PC-3 (cell line): Measurements from ENCODE around the gene GRIA1.

Source experiments
- EZH2 ChIP-seq: fragments of 300-600 bp; sonication (generic); IDR thresholded peaks from one replicate; pipeline ENCODE4 v1.6.1; 2017; ENCODE audit warnings: antibody characterized with exemption, mild to moderate bottlenecking, low read length; ENCODE audit not compliant: unreplicated experiment
- TF ChIP-seq, protein P1 (sequence below): fragments of 300-600 bp; sonication (generic); conservative IDR thresholded peaks from 2 replicates; pipeline ENCODE4 v1.5.1; 2017; ENCODE audit warnings: antibody characterized with exemption, low read depth, mild to moderate bottlenecking, low read length

DNA sequence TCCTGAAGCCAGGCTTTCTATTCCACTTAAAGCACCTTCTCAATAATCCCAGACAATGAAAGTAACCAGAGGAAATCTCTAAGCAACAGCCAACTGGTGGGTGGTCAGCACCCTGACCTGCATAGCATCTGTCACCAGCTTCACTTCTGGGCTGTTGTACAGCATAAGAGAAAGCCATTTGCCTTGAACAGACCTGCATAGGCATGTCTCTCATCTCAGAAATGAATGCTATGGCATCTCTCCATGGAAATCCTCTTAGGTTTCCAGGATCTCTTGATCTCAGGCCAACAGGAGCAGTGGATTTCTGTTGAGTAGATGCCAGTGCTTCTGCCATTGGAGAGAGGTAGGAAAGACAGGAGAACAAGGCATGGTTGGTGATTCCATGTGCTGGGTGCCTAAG lies 213.6 kb downstream of the GRIA1 start:
- TF ChIP-seq, protein P1, sequence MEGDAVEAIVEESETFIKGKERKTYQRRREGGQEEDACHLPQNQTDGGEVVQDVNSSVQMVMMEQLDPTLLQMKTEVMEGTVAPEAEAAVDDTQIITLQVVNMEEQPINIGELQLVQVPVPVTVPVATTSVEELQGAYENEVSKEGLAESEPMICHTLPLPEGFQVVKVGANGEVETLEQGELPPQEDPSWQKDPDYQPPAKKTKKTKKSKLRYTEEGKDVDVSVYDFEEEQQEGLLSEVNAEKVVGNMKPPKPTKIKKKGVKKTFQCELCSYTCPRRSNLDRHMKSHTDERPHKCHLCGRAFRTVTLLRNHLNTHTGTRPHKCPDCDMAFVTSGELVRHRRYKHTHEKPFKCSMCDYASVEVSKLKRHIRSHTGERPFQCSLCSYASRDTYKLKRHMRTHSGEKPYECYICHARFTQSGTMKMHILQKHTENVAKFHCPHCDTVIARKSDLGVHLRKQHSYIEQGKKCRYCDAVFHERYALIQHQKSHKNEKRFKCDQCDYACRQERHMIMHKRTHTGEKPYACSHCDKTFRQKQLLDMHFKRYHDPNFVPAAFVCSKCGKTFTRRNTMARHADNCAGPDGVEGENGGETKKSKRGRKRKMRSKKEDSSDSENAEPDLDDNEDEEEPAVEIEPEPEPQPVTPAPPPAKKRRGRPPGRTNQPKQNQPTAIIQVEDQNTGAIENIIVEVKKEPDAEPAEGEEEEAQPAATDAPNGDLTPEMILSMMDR = no peak
- no peak for TF ChIP-seq EZH2
